ENCODE data around the gene CACNA1C.

The CACNA1C gene

DNA sequence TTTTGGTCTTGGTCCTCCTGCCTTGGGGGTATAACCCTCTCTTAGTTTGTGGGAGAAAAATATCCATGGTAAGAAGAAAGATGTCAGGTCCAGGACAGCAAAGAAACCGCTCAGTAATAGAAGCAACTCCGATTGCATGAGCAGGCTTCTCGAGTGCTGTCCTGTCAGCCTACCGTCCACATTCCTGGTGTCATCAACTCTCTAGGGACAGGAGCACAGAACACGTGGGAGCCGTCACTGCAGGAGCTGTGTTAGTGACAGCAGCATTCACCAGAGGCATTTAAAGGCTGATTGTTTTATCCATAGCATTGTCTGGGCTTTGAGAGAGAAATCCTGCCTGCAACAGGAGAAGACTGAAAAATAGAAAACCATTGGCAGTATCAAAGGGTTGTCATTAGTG is 244.2 kb downstream of the CACNA1C start:
- Histone ChIP-seq H3K4me1 (ENCODE audit: control insufficient read depth, low read length) (peaks cover 38% of the 10 kb centered on the region), H3K4me2 (ENCODE audit: low read length) (peak overlapping the region; percentile 58), H3F3A (ENCODE audit: control insufficient read depth, insufficient read depth) (no peaks in the 10 kb centered on the region), H3K27ac (ENCODE audit: low read depth, low read length) (no peak overlapping the region), H3K36me3 (ENCODE audit: control insufficient read depth, low read length) (no peaks in the 10 kb centered on the region), H3K79me2 (ENCODE audit: control insufficient read depth, low read length) (no peaks in the 10 kb centered on the region), H3K27me3 (ENCODE audit: control insufficient read depth, low read length) (peaks cover 12% of the 10 kb centered on the region), H3K9me3 (ENCODE audit: control insufficient read depth, insufficient read depth, low read length) (no peaks in the 10 kb centered on the region), H3K4me3 (ENCODE audit: low read length) (peak overlapping the region; percentile 21; the same call in 1 of the 2 replicates), H3K9me2 (replicated peaks; ENCODE audit: control insufficient read depth, low read length) (no peaks in the 10 kb centered on the region), H4K20me1 (ENCODE audit: control insufficient read depth, insufficient read depth, low read depth, low read length) (no peaks in the 10 kb centered on the region)
- no peak for TF ChIP-seq EZH2phosphoT487 (IDR thresholded peaks at IDR 0.05; ENCODE audit: borderline replicate concordance, low read length)
- TF ChIP-seq, protein P1, sequence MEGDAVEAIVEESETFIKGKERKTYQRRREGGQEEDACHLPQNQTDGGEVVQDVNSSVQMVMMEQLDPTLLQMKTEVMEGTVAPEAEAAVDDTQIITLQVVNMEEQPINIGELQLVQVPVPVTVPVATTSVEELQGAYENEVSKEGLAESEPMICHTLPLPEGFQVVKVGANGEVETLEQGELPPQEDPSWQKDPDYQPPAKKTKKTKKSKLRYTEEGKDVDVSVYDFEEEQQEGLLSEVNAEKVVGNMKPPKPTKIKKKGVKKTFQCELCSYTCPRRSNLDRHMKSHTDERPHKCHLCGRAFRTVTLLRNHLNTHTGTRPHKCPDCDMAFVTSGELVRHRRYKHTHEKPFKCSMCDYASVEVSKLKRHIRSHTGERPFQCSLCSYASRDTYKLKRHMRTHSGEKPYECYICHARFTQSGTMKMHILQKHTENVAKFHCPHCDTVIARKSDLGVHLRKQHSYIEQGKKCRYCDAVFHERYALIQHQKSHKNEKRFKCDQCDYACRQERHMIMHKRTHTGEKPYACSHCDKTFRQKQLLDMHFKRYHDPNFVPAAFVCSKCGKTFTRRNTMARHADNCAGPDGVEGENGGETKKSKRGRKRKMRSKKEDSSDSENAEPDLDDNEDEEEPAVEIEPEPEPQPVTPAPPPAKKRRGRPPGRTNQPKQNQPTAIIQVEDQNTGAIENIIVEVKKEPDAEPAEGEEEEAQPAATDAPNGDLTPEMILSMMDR (IDR thresholded peaks at IDR 0.05; ENCODE audit: low read depth, low read length, poor library complexity, severe bottlenecking), result no peak

DNA sequence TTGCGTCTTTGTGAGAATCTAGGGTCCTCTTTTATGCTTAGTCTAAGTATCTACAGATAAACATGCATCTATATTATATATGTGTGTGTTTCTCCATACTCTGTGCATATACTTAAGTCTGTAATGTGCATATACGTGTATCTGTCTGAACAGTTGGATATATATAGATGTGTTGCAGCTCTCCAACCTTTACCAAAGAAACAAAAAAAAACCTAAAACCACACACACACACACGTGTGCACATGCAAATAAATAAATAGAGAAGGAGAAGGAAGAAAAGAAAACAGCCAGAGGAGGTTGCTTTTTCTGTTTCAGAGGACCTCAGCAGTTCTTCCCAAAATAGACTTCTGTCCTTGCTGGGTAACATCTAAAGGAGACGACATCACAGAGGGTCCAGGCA is 244.9 kb downstream of the CACNA1C start:
- H3K36me3 ChIP-seq (ENCODE audit: control insufficient read depth, low read length), result no peaks in the 10 kb centered on the region
- peaks cover 38% of the 10 kb centered on the region for H3K4me1 ChIP-seq (ENCODE audit: control insufficient read depth, low read length)
- H3K4me3 ChIP-seq (ENCODE audit: low read length), result peak overlapping the region; percentile 21; the same call in 1 of the 2 replicates

DNA sequence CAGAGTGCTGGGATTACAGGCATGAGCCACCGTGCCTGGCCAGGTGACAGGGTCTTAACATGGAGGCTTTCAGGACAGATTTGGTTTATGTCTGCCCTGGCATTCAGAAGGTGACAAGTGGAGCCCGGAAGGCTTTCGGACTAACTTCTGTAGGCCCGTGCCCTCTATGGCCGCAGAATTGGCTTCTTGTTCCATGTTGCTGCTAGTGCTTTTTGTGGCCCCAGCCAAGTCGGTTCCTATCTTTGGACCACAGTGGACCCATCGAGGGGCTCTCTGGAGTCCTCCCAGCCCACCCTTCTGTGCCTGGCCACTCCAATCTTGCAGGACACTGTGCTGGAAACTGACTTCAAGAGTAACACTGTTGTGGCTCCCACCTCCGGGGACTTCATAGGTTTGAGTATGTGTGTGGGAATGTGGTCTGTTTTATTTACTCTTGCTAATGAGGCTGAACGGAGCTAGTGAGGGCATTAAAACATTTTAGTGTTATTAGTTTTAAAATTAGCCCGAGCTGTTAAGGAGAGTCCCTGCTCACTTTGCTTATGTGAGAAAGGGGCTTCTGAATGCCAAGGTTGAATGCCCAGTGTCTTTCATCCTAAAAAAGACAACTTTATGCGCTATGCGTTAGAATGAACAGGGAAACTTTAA is 245.9 kb downstream of the CACNA1C start:
- H3K4me2 ChIP-seq (ENCODE audit: low read length), result no peak overlapping the region
- H3K4me1 ChIP-seq (ENCODE audit: control insufficient read depth, low read length), result peaks cover 38% of the 10 kb centered on the region
- no peak overlapping the region for H3K4me3 ChIP-seq (ENCODE audit: low read length)
- H3F3A ChIP-seq (ENCODE audit: control insufficient read depth, insufficient read depth), result no peaks in the 10 kb centered on the region
- H3K9me2 ChIP-seq (replicated peaks; ENCODE audit: control insufficient read depth, low read length), result no peaks in the 10 kb centered on the region
- H3K79me2 ChIP-seq (ENCODE audit: control insufficient read depth, low read length), result no peaks in the 10 kb centered on the region
- no peaks in the 10 kb centered on the region for H3K9me3 ChIP-seq (ENCODE audit: control insufficient read depth, insufficient read depth, low read length)
- no peaks in the 10 kb centered on the region for H4K20me1 ChIP-seq (ENCODE audit: control insufficient read depth, insufficient read depth, low read depth, low read length)
- peaks cover 12% of the 10 kb centered on the region for H3K27me3 ChIP-seq (ENCODE audit: control insufficient read depth, low read length)
- TF ChIP-seq, protein P1 (IDR thresholded peaks at IDR 0.05; ENCODE audit: low read depth, low read length, poor library complexity, severe bottlenecking), result no peak
- TF ChIP-seq EZH2phosphoT487 (IDR thresholded peaks at IDR 0.05; ENCODE audit: borderline replicate concordance, low read length), result no peak
- no peaks in the 10 kb centered on the region for H3K36me3 ChIP-seq (ENCODE audit: control insufficient read depth, low read length)
- H3K27ac ChIP-seq (ENCODE audit: low read depth, low read length), result no peak overlapping the region

More for the DNA sequence above, 244.9 kb downstream of the CACNA1C start:
- no peak for TF ChIP-seq EZH2phosphoT487 (IDR thresholded peaks at IDR 0.05; ENCODE audit: borderline replicate concordance, low read length)
- no peaks in the 10 kb centered on the region for H3K9me3 ChIP-seq (ENCODE audit: control insufficient read depth, insufficient read depth, low read length)
- H4K20me1 ChIP-seq (ENCODE audit: control insufficient read depth, insufficient read depth, low read depth, low read length), result no peaks in the 10 kb centered on the region
- H3K79me2 ChIP-seq (ENCODE audit: control insufficient read depth, low read length), result no peaks in the 10 kb centered on the region
- H3K27me3 ChIP-seq (ENCODE audit: control insufficient read depth, low read length), result peaks cover 12% of the 10 kb centered on the region
- H3K9me2 ChIP-seq (replicated peaks; ENCODE audit: control insufficient read depth, low read length), result no peaks in the 10 kb centered on the region
- H3K4me2 ChIP-seq (ENCODE audit: low read length), result peak overlapping the region; percentile 58
- no peaks in the 10 kb centered on the region for H3F3A ChIP-seq (ENCODE audit: control insufficient read depth, insufficient read depth)
- H3K27ac ChIP-seq (ENCODE audit: low read depth, low read length), result no peak overlapping the region

DNA sequence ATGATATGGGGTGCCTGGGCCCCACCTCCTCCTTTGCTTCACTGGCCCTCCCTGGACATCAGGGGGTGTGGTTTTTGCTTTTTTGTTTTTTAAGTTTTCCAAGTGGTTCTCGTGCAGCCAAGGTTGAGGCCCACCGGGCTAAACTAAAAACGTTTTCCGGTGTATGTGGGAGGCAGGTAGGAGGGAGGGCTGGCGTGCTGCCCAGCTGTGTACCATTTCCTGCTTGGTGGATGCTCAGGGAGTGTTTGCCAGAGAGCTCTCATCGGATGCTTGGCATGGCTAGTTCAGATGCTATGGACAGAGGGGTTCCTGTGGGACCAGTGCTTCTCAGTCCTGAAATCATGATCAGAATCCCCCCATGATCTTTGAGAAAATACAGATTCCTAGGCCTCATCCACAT is 246.4 kb downstream of the CACNA1C start:
- Histone ChIP-seq H3K4me2 (ENCODE audit: low read length) (no peak overlapping the region), H3K4me3 (ENCODE audit: low read length) (no peak overlapping the region), H3K27me3 (ENCODE audit: control insufficient read depth, low read length) (peaks cover 12% of the 10 kb centered on the region), H3F3A (ENCODE audit: control insufficient read depth, insufficient read depth) (no peaks in the 10 kb centered on the region), H3K4me1 (ENCODE audit: control insufficient read depth, low read length) (peaks cover 38% of the 10 kb centered on the region), H3K36me3 (ENCODE audit: control insufficient read depth, low read length) (no peaks in the 10 kb centered on the region), H3K79me2 (ENCODE audit: control insufficient read depth, low read length) (no peaks in the 10 kb centered on the region), H4K20me1 (ENCODE audit: control insufficient read depth, insufficient read depth, low read depth, low read length) (no peaks in the 10 kb centered on the region), H3K27ac (ENCODE audit: low read depth, low read length) (no peak overlapping the region), H3K9me2 (replicated peaks; ENCODE audit: control insufficient read depth, low read length) (no peaks in the 10 kb centered on the region), H3K9me3 (ENCODE audit: control insufficient read depth, insufficient read depth, low read length) (no peaks in the 10 kb centered on the region)
- TF ChIP-seq, protein P1 (IDR thresholded peaks at IDR 0.05; ENCODE audit: low read depth, low read length, poor library complexity, severe bottlenecking), result no peak
- TF ChIP-seq EZH2phosphoT487 (IDR thresholded peaks at IDR 0.05; ENCODE audit: borderline replicate concordance, low read length), result no peak

Data from DOHH2 (cell line).